ENCODE data around the gene CLCA4. TPM values are rescaled to one million over a fixed set of nuclear protein-coding genes. Genes with fewer than 3 reads are reported as not detected.

Gene CLCA4
- total RNA-seq, 4 donors from 2014 or later: 10.3 to 113 (median 14.1) TPM; not detected in 1

- H3K4me3 ChIP-seq: peak overlapping the region in 3 of 4 donors; percentile 19 to 42 (median 36)
- H3K27me3 ChIP-seq: no peaks in the 10 kb centered on the region
- peak in 2 of 3 donors; percentile 67 to 84 for DNase-seq
- peaks cover 0 to 18% (median 0%) of the 10 kb centered on the region in 4 donors for H3K4me1 ChIP-seq
- no peaks in the 10 kb centered on the region for H3K9me3 ChIP-seq
- no peak for TF ChIP-seq POLR2A (IDR thresholded peaks at IDR 0.05)
- TF ChIP-seq CTCF (IDR thresholded peaks at IDR 0.05): peak in 1 of 6 experiments; percentile 24
- H3K36me3 ChIP-seq: no peaks in the 10 kb centered on the region
- H3K27ac ChIP-seq: peak overlapping the region in 3 of 4 donors; percentile 8 to 63 (median 40)
Measured at GRCh38 chr1:86502721-86503405, 44.0 kb upstream of the CLCA4 start.

- no peaks in the 10 kb centered on the region for H3K36me3 ChIP-seq
- H3K27me3 ChIP-seq: no peaks in the 10 kb centered on the region
- H3K9me3 ChIP-seq: no peaks in the 10 kb centered on the region
- DNase-seq: peak in 2 of 3 donors; percentile 61 to 68
- peak overlapping the region in 3 of 4 donors; percentile 11 to 36 (median 35) for H3K4me3 ChIP-seq
- H3K27ac ChIP-seq: peak overlapping the region in 3 of 4 donors; percentile 8 to 63 (median 40)
- H3K4me1 ChIP-seq: peaks cover 0 to 18% (median 0%) of the 10 kb centered on the region in 4 donors
- no peak for TF ChIP-seq CTCF (IDR thresholded peaks at IDR 0.05)
- TF ChIP-seq POLR2A (IDR thresholded peaks at IDR 0.05): no peak
Measured at GRCh38 chr1:86503406-86504136, 43.3 kb upstream of the CLCA4 start.

GRCh38 chr1:86504137-86504479, 42.8 kb upstream of the CLCA4 start:
- no peak for DNase-seq
- Histone ChIP-seq H3K36me3 (no peaks in the 10 kb centered on the region), H3K9me3 (no peaks in the 10 kb centered on the region), H3K4me1 (peaks cover 0 to 18% (median 0%) of the 10 kb centered on the region in 4 donors), H3K4me3 (peak overlapping the region in 2 of 4 donors; percentile 35 to 36), H3K27me3 (no peaks in the 10 kb centered on the region), H3K27ac (peak overlapping the region in 2 of 4 donors; percentile 40 to 63)
- TF ChIP-seq CTCF (IDR thresholded peaks at IDR 0.05): no peak
- no peak for TF ChIP-seq POLR2A (IDR thresholded peaks at IDR 0.05)

- no peaks in the 10 kb centered on the region for H3K27me3 ChIP-seq
- peaks cover 0 to 18% (median 0%) of the 10 kb centered on the region in 4 donors for H3K4me1 ChIP-seq
- no peak for DNase-seq
- no peaks in the 10 kb centered on the region for H3K9me3 ChIP-seq
- no peak overlapping the region for H3K27ac ChIP-seq
- TF ChIP-seq CTCF (IDR thresholded peaks at IDR 0.05) (no peak), POLR2A (IDR thresholded peaks at IDR 0.05) (no peak)
- no peaks in the 10 kb centered on the region for H3K36me3 ChIP-seq
- H3K4me3 ChIP-seq: no peak overlapping the region
Measured at GRCh38 chr1:86504895-86505563, 41.8 kb upstream of the CLCA4 start.

GRCh38 chr1:86505564-86505902, 41.3 kb upstream of the CLCA4 start:
- DNase-seq: no peak
- Histone ChIP-seq H3K4me1 (peaks cover 0 to 18% (median 0%) of the 10 kb centered on the region in 4 donors), H3K27ac (no peak overlapping the region), H3K36me3 (no peaks in the 10 kb centered on the region), H3K4me3 (no peak overlapping the region), H3K9me3 (no peaks in the 10 kb centered on the region), H3K27me3 (no peaks in the 10 kb centered on the region)
- TF ChIP-seq CTCF (IDR thresholded peaks at IDR 0.05): no peak
- TF ChIP-seq POLR2A (IDR thresholded peaks at IDR 0.05): no peak

All from Peyer's patch (tissue), 4 donors.